DOHH2 (cell line): Measurements from ENCODE around the gene FBLN1.

Source experiments
- H3F3A ChIP-seq: fragments of 200-600 bp; sonication (generic), shearing (Covaris generic); 2 replicates; pipeline ENCODE4 v1.6.0; 2016; ENCODE audit warnings: antibody characterized with exemption, mild to moderate bottlenecking; ENCODE audit not compliant: control insufficient read depth, insufficient read depth
- H3K27ac ChIP-seq: fragments of 200-600 bp; sonication (generic); 2 replicates; pipeline ENCODE4 v1.5.1; 2014; ENCODE audit warnings: low read depth, mild to moderate bottlenecking, low read length, moderate library complexity
- H3K27me3 ChIP-seq: fragments of 200-600 bp; sonication (generic); 2 replicates; pipeline ENCODE4 v1.6.1; 2014; ENCODE audit warnings: mild to moderate bottlenecking, low read length, mixed read lengths; ENCODE audit not compliant: control insufficient read depth
- H3K36me3 ChIP-seq: fragments of 200-600 bp; sonication (generic); 2 replicates; pipeline ENCODE4 v1.6.1; 2014; ENCODE audit warnings: mild to moderate bottlenecking, low read length, moderate library complexity, mixed read lengths; ENCODE audit not compliant: control insufficient read depth
- H3K4me1 ChIP-seq: fragments of 200-600 bp; sonication (generic); 2 replicates; pipeline ENCODE4 v1.6.1; 2014; ENCODE audit warnings: mild to moderate bottlenecking, low read length, mixed read lengths; ENCODE audit not compliant: control insufficient read depth
- H3K4me2 ChIP-seq: fragments of 200-600 bp; sonication (generic); 2 replicates; pipeline ENCODE4 v1.6.0; 2014; ENCODE audit warnings: mild to moderate bottlenecking, low read length, moderate library complexity
- H3K4me3 ChIP-seq: fragments of 200-600 bp; sonication (generic); 2 replicates; pipeline ENCODE4 v1.5.1; 2014; ENCODE audit warnings: mild to moderate bottlenecking, low read length, mixed read lengths
- H3K79me2 ChIP-seq: fragments of 200-600 bp; sonication (generic); 2 replicates; pipeline ENCODE4 v1.6.1; 2014; ENCODE audit warnings: mild to moderate bottlenecking, low read length, mixed read lengths; ENCODE audit not compliant: control insufficient read depth
- H3K9me2 ChIP-seq: fragments of 200-600 bp; sonication (generic); replicated peaks from 2 replicates; pipeline ENCODE4 v1.6.1; 2014; ENCODE audit warnings: mild to moderate bottlenecking, low read length, mixed read lengths; ENCODE audit not compliant: control insufficient read depth
- H3K9me3 ChIP-seq: fragments of 200-600 bp; sonication (generic); 2 replicates; pipeline ENCODE4 v1.6.1; 2014; ENCODE audit warnings: antibody characterized with exemption, low read length, mixed read lengths; ENCODE audit not compliant: control insufficient read depth, insufficient read depth
- H4K20me1 ChIP-seq: fragments of 200-600 bp; sonication (generic); 2 replicates; pipeline ENCODE4 v1.6.0; 2014; ENCODE audit warnings: low read depth, mild to moderate bottlenecking, antibody characterized with exemption, low read length, moderate library complexity; ENCODE audit not compliant: control insufficient read depth, insufficient read depth
- CTCF ChIP-seq: fragments of 200-600 bp; sonication (generic); IDR thresholded peaks from one replicate; pipeline ENCODE4 v1.5.1; 2014; ENCODE audit warnings: antibody characterized with exemption, mild to moderate bottlenecking, low read depth, low read length; ENCODE audit not compliant: poor library complexity, severe bottlenecking
- EZH2phosphoT487 ChIP-seq: fragments of 200-600 bp; sonication (generic); IDR thresholded peaks from 2 replicates; pipeline ENCODE4 v1.6.1; 2017; ENCODE audit warnings: borderline replicate concordance, mild to moderate bottlenecking, antibody characterized with exemption, low read length, moderate library complexity, mixed read lengths

FBLN1 gene

GRCh38 chr22:45477366-45478107, 25.1 kb upstream of the FBLN1 start:
- Histone ChIP-seq H3K4me3 (no peak overlapping the region), H3K79me2 (no peaks in the 10 kb centered on the region), H3K9me3 (peaks cover 4% of the 10 kb centered on the region), H3K27ac (no peak overlapping the region), H3K36me3 (no peaks in the 10 kb centered on the region), H3K27me3 (no peaks in the 10 kb centered on the region), H4K20me1 (no peaks in the 10 kb centered on the region), H3K4me2 (no peak overlapping the region), H3F3A (no peaks in the 10 kb centered on the region), H3K9me2 (no peaks in the 10 kb centered on the region), H3K4me1 (no peaks in the 10 kb centered on the region)
- no peak for TF ChIP-seq EZH2phosphoT487
- no peak for TF ChIP-seq CTCF

- no peak overlapping the region for H3K27ac ChIP-seq
- no peaks in the 10 kb centered on the region for H3K4me1 ChIP-seq
These were observed 24.4 kb upstream of the FBLN1 start for GRCh38 chr22:45478108-45478771.

GRCh38 chr22:45480717-45481116, 22.0 kb upstream of the FBLN1 start:
- no peaks in the 10 kb centered on the region for H3F3A ChIP-seq
- H3K4me3 ChIP-seq = no peak overlapping the region
- no peaks in the 10 kb centered on the region for H3K9me2 ChIP-seq
- H3K4me1 ChIP-seq = no peaks in the 10 kb centered on the region
- H3K4me2 ChIP-seq = no peak overlapping the region
- no peak overlapping the region for H3K27ac ChIP-seq
- H3K79me2 ChIP-seq = no peaks in the 10 kb centered on the region
- no peaks in the 10 kb centered on the region for H3K36me3 ChIP-seq
- H4K20me1 ChIP-seq = no peaks in the 10 kb centered on the region
- no peaks in the 10 kb centered on the region for H3K27me3 ChIP-seq
- TF ChIP-seq CTCF (no peak), EZH2phosphoT487 (no peak)
- peaks cover 4% of the 10 kb centered on the region for H3K9me3 ChIP-seq

More at GRCh38 chr22:45478108-45478771, 24.4 kb upstream of the FBLN1 start:
- H3K36me3 ChIP-seq = no peaks in the 10 kb centered on the region
- peaks cover 4% of the 10 kb centered on the region for H3K9me3 ChIP-seq
- H3K4me3 ChIP-seq = no peak overlapping the region
- no peaks in the 10 kb centered on the region for H3F3A ChIP-seq
- H3K79me2 ChIP-seq = no peaks in the 10 kb centered on the region
- no peaks in the 10 kb centered on the region for H3K27me3 ChIP-seq
- no peaks in the 10 kb centered on the region for H3K9me2 ChIP-seq
- H4K20me1 ChIP-seq = no peaks in the 10 kb centered on the region
- TF ChIP-seq EZH2phosphoT487 (no peak), CTCF (no peak)
- no peak overlapping the region for H3K4me2 ChIP-seq
